ENCODE measurements around the gene CNNM3. TPM values are rescaled to one million over a fixed set of nuclear protein-coding genes. Genes with fewer than 3 reads are reported as not detected.

CNNM3 gene
- total and polyA plus RNA-seq, 4 donors = 7.2 to 31.4 (median 14.6) TPM

- Histone ChIP-seq H3K4me1 (ENCODE audit: control insufficient read depth in 5 of 5, insufficient read depth in 5 of 5, low read length in 5 of 5) (peaks cover 0 to 10% (median 6%) of the 10 kb centered on the region in 5 donors), H3K27me3 (ENCODE audit: control insufficient read depth in 3 of 3, insufficient read depth in 3 of 3, low read length in 2 of 3) (no peaks in the 10 kb centered on the region), H3K27ac (ENCODE audit: low read depth in 1 of 2, low read length in 1 of 2) (peak overlapping the region in 1 of 2 donors; percentile 33), H3K9me3 (ENCODE audit: control insufficient read depth in 4 of 4, insufficient read depth in 3 of 4, low read length in 3 of 4) (no peaks in the 10 kb centered on the region), H3K9ac (ENCODE audit: insufficient read depth in 1 of 2, low read length in 2 of 2) (no peak overlapping the region), H3K36me3 (ENCODE audit: control insufficient read depth in 4 of 4, insufficient read depth in 4 of 4, low read length in 4 of 4) (peaks cover 0 to 13% (median 12%) of the 10 kb centered on the region in 4 donors), H3K4me3 (no peak overlapping the region)
- ATAC-seq (ENCODE audit: insufficient read depth, low FRiP score) (no peak), DNase-seq (no peak)
- TF ChIP-seq, protein P1, sequence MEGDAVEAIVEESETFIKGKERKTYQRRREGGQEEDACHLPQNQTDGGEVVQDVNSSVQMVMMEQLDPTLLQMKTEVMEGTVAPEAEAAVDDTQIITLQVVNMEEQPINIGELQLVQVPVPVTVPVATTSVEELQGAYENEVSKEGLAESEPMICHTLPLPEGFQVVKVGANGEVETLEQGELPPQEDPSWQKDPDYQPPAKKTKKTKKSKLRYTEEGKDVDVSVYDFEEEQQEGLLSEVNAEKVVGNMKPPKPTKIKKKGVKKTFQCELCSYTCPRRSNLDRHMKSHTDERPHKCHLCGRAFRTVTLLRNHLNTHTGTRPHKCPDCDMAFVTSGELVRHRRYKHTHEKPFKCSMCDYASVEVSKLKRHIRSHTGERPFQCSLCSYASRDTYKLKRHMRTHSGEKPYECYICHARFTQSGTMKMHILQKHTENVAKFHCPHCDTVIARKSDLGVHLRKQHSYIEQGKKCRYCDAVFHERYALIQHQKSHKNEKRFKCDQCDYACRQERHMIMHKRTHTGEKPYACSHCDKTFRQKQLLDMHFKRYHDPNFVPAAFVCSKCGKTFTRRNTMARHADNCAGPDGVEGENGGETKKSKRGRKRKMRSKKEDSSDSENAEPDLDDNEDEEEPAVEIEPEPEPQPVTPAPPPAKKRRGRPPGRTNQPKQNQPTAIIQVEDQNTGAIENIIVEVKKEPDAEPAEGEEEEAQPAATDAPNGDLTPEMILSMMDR (IDR thresholded peaks at IDR 0.05; ENCODE audit: control extremely low read depth, extremely low read depth) = no peak
- WGBS, 2 donors = 95 to 99% methylated on average over 10 of the region's 10 CpGs
Measured at GRCh38 chr2:96807127-96807471, 9.0 kb upstream of the CNNM3 start.

GRCh38 chr2:96808176-96808837, 7.8 kb upstream of the CNNM3 start:
- H3K4me1 ChIP-seq (ENCODE audit: control insufficient read depth in 5 of 5, insufficient read depth in 5 of 5, low read length in 5 of 5) = peaks cover 0 to 13% (median 6%) of the 10 kb centered on the region in 5 donors
- no peaks in the 10 kb centered on the region for H3K9me3 ChIP-seq (ENCODE audit: control insufficient read depth in 4 of 4, insufficient read depth in 3 of 4, low read length in 3 of 4)
- WGBS, 2 donors = 74 to 82% methylated on average over 10 of the region's 10 CpGs
- H3K27ac ChIP-seq (ENCODE audit: low read depth in 1 of 2, low read length in 1 of 2) = no peak overlapping the region
- peaks cover 0 to 12% (median 9%) of the 10 kb centered on the region in 4 donors for H3K36me3 ChIP-seq (ENCODE audit: control insufficient read depth in 4 of 4, insufficient read depth in 4 of 4, low read length in 4 of 4)
- H3K4me3 ChIP-seq = no peak overlapping the region
- H3K9ac ChIP-seq (ENCODE audit: insufficient read depth in 1 of 2, low read length in 2 of 2) = no peak overlapping the region
- no peaks in the 10 kb centered on the region for H3K27me3 ChIP-seq (ENCODE audit: control insufficient read depth in 3 of 3, insufficient read depth in 3 of 3, low read length in 2 of 3)
- TF ChIP-seq, protein P1 (IDR thresholded peaks at IDR 0.05; ENCODE audit: control extremely low read depth, extremely low read depth) = no peak
- DNase-seq (no peak), ATAC-seq (ENCODE audit: insufficient read depth, low FRiP score) (no peak)

DNA sequence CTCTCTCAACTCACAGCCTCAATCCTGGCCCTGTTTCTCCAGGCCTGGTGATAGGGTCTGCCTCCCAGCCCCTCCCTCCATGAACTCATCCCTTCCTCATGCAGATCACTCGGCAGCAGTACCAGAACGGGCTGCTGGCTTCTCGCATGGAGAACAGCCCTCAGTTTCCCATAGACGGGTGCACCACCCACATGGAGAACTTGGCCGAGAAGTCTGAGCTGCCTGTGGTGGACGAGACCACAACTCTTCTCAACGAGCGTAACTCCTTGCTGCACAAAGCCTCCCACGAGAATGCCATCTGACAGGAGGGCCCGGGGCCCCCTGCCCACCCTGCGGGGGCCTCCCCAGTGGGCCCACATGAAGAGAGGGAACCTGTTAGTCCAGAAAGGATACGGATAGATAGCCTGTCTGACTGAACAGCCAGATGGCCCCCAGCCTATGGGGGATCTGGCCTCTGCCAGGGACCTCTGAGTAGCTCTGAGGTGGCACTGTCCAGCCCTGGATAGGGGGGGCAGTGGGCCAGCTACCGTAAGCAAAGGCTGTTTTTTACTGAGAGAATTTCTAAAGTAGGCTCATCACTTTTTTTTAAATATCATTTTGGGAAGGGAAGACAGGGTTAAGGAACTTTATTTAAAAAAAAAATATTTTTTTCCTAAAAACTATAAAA, 6.7 kb upstream of the CNNM3 start:
- no peak overlapping the region for H3K9ac ChIP-seq (ENCODE audit: insufficient read depth in 1 of 2, low read length in 2 of 2)
- WGBS, 2 donors = 93% methylated on average over 13 of the region's 13 CpGs

More for the DNA sequence above, 6.7 kb upstream of the CNNM3 start:
- Histone ChIP-seq H3K27me3 (ENCODE audit: control insufficient read depth in 3 of 3, insufficient read depth in 3 of 3, low read length in 2 of 3) (no peaks in the 10 kb centered on the region), H3K36me3 (ENCODE audit: control insufficient read depth in 4 of 4, insufficient read depth in 4 of 4, low read length in 4 of 4) (peaks cover 0 to 12% (median 9%) of the 10 kb centered on the region in 4 donors), H3K4me1 (ENCODE audit: control insufficient read depth in 5 of 5, insufficient read depth in 5 of 5, low read length in 5 of 5) (peaks cover 0 to 13% (median 6%) of the 10 kb centered on the region in 5 donors), H3K4me3 (no peak overlapping the region), H3K27ac (ENCODE audit: low read depth in 1 of 2, low read length in 1 of 2) (no peak overlapping the region), H3K9me3 (ENCODE audit: control insufficient read depth in 4 of 4, insufficient read depth in 3 of 4, low read length in 3 of 4) (no peaks in the 10 kb centered on the region)
- ATAC-seq (ENCODE audit: insufficient read depth, low FRiP score) (no peak), DNase-seq (no peak)
- TF ChIP-seq, protein P1 (IDR thresholded peaks at IDR 0.05; ENCODE audit: control extremely low read depth, extremely low read depth) = no peak

Data from lung (tissue), 12 donors.